NOMO-1 treated with dmso at 0.1 percent for 144 hours (cell line): ENCODE results near the gene GABBR2.
"Not testable (repeated sequence)": the region's sequence is repeated elsewhere in the genome, so short reads cannot be mapped to it uniquely, and the experiment has no call there.

Source experiments
- DNase-seq: peaks from one replicate; lab custom pipeline; 2025; ENCODE audit not compliant: unreplicated experiment; lab: John Stamatoyannopoulos, UW

GABBR2 gene

DNA sequence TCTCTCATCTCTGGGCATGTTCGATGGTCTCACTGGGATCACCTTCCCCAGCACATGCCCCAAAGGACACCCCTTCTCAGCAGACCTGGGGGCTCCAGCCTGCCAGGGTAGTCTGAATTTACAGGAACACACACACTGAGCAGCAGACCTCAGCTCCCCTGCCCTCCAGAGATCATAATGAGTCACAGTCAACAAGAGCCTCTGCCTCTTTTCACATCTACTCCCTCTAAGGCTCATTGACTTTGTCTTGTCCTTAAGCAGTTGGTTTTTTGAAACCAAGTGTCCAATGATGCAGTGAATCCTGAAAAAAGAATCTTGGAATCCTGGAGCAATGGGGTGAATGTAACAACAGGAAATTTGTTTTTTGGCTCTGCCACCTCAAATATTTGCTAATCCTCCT lies 20.8 kb downstream of the GABBR2 start:
- no peak for DNase-seq

DNA sequence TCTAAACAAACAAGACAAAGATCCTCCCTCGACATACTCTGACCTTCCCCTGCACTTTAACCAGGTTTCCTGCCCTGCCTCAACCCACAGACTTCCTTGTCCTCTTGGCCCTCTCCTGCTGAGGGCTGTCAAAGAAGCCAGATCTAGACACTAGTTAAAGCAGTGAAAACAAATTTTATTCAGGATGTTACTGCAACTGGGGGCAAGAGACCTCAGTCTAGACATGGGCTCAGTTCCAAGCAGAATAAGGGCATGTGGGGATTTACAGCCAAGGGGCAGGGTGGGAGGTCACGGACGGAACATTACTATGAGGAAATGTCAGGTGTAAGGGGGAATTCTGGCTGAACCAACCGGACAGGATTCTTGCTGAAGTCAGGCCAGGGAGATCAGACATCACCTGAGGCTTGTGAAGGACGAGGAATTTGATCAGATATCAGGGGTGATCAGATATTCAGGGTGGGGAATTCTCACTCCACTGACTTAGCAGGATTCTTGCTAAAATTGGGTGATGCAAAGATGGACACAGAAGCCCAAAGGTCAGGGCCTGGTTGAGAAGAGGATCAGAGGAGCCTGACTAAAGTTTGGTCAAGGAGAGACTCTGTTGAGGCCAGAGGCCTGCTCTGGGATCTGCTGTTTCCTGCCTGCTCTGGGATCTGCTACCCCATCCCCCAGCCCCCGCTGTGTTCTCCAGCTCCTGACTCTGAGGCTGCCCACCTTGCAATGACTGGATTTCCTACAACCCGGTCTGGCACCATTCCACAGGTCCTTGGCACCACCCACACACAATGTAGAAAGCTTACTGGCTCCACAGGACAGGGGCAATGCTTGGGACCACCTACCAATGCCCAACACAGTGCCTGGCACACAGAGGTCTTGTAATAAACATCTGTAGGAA lies 21.5 kb downstream of the GABBR2 start:
- DNase-seq: no peak

DNA sequence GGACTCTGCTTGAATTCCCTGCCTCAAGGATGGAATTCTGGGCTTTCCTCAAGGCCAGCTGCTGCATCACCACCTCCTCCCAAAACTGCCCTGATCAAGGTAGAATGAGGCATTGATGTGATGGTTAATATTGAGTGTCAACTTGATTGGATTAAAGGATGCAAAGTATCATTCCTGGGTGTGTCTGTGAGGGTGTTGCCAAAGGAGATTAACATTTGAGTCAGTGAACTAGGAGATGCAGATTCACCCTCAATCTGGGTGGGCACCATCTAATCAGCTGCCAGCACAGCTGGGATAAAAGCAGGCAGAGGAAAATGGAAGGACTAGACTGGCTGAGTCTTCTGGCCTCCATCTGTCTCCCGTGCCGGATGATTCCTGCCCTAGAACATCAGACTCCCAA lies 23.9 kb downstream of the GABBR2 start:
- DNase-seq: not testable (repeated sequence)

DNA sequence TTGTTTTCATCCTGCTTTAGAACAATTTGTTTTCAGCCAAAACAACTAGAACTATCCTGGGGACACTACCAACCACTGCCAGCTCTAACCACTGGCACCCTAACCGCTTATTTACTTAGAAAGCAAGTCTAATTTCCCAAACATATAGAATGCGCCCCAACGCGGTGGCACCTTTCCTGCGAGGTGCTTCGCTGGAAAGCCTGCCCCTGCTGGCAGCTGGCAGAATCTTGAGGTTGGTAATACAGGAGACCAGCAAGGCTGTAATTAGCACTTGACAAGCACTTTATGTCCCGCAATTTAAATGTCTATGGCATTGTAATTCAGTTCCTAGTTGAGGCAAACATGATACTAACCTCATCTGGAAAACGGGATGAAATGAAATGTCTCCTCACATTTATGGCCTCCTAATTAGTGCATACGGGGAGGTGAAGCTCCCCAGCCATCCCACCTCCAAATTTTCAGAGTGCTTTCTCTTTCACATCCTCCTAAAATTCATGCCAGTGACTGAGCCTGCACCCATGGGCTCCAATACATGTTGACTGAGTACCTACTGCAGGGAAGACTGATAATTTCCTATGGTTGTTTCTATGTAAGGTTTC lies 30.4 kb downstream of the GABBR2 start:
- DNase-seq: no peak

DNA sequence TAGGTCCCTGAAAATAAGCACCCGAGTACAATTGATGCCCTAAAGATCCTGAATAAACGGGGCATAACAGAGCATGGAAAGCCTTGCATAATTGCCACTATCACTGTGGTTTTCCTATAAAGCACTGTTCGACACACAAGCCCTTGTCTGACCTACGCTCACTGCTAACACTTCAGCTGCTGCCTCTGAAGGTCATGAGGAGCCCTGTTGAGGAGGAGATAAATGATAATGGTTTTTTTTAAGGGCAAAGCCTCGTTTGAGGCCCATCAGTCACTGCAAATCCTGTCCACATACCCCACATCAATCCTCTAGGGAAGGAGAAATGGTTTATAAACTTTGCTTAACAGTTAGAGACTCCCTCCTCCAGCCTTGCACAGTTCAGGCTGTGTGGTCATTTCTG lies 35.1 kb downstream of the GABBR2 start:
- DNase-seq: no peak

DNA sequence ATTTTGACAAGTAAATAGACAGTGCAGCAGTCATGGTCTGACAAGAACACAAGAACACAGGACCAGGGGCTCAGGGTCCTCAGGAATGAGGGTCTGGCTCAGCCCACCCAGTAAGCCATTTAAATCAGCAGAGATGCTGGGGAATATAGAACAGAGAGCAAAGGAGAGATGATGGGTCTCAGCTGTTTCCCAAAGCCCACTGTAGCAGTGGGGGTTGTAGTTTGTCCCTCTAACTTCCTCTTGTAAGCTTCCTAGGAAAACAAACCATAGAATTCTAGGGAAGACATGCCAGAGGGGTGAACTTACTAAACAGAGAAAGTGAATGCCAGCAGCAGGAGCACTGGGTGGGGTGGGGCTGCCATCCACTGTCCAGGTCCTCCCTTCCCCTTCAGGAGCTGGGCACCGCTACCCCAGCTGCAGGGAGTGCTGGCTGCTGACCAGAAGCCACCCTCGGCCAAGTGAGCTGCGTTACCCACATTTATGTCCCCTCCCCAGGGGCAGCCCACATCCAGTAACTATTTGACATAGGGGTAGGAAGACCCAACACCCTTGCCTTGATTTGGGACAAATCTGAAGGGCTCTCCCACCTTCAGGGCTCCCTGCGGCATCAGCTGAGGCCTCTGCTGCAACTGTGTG lies 41.6 kb downstream of the GABBR2 start:
- no peak for DNase-seq

DNA sequence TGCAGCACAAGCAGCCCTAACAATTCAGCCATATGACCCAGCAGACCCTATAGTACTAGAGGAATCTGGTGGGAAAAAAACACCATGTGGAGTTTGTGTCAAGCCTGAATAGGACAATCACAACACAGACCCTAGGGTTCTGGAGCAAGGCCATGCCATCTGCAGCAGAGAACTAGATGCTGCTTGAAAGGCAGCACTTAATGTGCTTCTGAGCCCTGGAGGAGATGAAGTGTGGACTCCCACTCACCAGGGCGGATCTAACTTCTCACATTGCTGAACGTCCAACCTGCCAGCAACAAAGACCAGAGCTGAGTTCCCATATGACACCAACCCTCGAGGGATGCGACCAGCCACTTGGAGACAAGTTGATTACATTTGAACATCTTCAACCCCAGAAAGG lies 43.2 kb downstream of the GABBR2 start:
- no peak for DNase-seq

DNA sequence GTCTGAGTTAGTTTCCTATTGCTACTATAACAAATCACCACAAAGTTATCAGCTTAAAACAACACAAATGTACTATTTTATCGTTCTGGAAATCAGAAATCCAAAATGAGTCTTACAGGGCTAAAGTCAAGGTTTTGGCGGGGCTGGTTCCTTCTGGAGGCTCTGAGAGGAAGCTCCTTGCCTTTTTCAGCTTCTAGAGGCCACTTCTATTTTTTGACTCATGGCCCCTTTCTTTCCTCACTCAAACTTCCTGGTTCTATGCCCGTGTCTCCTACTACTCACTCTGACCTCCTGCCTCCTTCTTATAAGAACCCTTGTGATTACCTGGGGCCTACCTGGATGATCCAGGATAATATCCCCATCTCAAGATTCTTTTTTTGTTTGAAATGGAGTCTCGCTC lies 48.2 kb downstream of the GABBR2 start:
- DNase-seq: peak; percentile 56

DNA sequence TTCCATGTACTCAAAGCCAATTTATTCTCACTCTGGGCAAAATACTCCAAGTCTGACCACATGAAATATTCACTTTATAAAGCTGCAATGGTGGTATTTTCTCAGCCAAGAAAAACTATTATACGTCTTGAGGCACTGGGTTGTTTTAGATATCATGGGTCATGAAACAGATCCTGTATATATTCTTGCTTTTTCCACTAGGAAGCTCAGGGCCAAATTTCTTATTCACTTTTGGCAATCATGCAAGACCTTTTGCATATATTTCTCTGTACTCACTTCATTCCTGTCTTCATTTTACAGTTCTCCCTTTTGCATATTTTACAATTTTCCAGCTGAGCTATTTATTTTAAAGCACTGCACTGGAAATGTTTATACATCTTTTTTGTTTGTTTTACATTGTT lies 49.8 kb downstream of the GABBR2 start:
- DNase-seq: no peak

DNA sequence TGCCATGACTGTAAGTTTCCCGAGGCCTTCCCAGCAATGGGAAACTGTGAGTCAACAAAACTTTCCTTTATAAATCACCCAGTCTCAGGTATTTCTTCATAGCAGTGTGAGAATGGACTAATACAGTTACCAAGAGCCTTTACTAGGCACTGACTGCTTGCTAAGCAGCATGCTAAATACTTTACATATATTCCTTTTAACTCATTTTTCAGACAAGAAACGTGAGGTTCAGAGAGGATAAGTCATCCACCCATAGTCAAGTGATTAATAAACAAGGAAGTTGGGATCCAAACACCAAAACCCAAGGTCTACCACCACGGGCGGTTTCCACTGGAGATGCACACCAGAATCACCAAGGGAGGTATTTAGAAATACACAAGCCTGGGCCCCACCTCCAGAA lies 50.8 kb downstream of the GABBR2 start:
- DNase-seq: no peak

DNA sequence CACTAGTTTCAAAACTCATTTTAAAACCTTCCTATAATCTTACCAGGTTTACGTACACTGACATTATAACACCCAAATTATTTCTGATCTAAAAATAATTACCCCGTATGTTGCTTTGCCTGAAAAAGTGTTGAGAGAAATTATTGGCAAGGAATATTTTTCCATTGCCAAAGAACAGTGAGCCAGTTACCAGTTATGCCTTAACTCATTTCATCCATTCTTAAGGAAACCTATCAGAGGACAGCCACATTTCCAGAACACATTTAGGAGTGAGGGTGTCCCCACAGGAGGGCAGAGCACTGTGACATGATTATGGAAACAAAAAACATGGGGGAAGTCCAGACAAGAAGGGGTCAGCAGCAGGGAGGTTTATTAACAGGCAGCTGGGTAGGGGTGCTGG lies 52.2 kb downstream of the GABBR2 start:
- DNase-seq: no peak

DNA sequence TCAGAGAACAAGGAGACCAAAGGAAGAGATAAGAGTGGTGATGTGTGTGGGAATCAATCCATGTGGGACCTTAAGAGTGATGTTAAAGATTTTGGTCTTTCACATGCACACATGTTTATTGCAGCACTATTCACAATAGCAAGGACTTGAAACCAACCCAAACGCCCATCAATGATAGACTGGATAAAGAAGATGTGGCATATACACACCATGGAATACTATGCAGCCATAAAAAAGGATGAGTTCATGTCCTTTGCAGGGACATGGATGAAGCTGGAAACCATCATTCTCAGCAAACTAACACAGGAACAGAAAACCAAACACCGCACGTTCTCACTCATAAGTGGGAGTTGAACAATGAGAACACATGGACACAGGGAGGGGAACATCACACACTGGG lies 53.3 kb downstream of the GABBR2 start:
- not testable (repeated sequence) for DNase-seq

DNA sequence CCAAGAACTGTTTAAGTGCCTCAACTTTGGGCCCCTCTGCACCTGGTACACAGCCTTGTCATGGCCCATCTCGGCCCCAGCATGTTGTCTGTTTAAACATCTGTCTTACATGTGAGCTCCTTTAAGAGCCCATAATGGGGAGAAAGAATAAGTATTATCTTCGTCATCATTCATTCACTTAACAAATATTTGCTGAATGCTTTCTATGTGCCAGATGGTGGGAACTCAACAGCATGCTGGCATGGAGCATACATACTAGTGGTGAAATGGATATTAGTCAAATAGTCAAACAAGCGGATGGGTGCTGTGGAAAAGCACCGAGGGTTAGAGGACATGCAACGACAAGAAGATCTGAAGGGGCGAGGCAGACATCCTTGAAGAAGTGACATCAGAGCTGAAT lies 54.5 kb downstream of the GABBR2 start:
- no peak for DNase-seq

DNA sequence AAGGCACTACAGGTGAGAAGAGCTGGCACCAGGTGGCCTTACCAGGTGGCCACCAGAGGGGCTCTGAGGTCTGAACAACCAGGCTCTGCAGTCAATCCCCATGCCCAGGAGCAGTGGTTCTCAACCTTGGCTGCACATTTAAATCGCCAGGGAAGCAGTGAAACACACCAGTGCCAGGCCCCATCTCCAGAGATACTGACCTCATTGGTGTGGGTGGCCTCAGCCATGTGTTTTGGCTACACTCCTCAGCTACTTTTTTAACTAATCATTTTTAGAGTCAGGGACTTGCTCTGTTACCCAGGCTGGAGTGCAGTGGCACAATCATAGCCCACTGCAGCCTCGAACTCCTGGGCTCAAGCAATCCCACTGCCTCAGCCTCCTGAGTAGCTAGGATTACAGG lies 56.0 kb downstream of the GABBR2 start:
- no peak for DNase-seq

DNA sequence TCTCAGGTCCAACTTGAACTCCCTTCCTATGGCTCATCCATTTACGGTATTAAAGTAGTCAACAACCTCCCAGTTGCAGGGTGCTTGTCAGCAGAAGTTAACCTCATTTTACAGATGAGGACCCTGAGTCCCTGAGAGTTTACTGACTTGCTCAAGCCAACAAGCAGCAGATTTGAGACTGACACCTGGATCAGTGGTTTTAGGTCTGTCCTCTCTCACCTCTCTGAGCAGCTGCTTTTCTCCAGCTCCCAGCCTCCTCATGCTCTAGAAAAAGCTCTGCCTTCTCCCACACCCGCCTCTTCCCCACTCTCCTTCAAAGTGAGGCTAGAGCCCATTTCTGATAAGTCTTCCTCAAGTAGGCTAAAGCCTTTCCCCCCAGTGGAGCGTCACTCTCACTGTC lies 56.4 kb downstream of the GABBR2 start:
- no peak for DNase-seq

DNA sequence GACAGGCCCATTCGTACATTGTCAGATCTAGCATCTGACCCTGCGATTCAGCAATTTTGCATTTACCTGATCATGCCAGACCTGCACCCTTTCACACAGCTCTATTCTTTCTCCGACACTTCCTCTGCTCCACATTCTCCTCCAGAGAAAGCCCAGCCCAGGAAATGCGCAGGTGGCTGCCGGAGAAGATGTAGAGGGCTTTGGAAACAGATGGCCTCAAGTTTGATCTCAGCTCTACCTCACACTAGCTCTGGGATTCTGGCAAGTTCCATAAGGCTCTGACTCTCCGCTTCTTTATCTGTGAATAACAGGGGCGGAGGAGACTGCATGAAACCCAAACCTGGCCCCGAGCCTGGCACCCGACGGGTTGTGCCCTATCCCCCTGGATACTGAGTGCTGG lies 61.5 kb downstream of the GABBR2 start:
- no peak for DNase-seq

DNA sequence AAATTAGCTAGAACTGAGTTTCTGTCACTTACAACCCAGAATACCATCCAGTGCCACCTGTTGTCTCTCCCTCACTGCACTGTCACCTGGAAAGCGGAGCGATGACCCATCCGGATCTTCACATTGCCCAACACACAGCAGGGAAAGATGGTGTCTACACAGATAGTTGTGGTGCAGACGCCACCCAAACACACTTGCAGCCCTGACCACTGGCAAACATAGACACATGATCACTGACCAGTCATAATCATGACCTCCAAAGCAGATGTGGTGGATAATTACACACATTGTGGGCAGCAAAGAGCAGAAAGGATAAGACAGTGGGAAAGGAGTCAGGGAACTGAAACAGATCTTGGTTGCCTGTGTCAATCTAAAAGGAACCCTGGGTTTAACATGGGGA lies 64.7 kb downstream of the GABBR2 start:
- no peak for DNase-seq

DNA sequence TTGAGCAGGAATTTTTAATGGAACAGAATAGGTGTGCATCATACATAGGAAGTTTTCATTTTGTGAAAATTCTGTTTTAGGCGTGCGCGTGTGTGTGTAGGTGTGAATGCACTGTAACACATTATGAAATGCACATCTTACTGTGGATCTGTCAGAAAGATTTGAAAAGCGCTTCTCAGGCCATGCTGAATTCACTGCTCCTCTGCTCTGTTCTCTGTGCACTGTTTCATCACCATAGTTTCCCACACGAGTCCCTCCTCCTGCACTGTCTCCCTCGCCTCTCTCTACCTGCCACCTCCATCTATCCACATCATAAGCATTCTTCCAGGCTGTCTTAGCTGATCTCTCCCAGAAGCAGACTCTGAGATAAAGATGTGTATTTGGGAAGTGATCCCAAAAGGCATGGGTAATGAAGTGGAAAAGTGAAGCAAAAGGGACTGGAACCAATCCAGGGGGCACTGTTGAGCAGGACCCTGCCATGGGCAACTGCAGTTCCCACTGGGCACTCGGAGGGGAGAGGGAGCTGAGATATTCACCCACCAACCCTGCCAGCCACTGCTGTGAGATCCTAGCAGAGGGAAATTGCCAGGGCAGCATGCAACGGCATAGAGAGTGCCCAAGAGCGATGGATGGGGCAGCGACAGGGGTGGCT lies 65.9 kb downstream of the GABBR2 start:
- no peak for DNase-seq

DNA sequence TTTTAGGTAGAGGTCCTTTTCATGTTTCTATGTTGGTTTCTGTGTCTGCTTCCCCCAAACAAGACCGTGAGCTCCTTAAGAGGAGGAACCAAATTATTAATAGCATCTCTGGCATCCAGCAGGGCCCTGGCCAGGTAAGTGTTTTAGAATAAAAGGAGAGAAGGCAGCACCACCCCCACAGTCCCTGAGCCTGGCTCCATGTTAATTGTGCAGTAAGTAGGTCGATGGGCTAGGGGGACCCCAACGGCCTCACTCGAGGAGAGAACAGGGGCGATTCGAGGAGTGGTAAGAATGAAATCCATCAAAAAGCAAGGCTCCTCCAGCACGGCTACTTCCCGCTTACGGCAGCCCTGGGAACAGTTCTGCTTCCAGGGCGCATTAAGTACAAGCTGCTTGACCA lies 67.0 kb downstream of the GABBR2 start:
- no peak for DNase-seq

DNA sequence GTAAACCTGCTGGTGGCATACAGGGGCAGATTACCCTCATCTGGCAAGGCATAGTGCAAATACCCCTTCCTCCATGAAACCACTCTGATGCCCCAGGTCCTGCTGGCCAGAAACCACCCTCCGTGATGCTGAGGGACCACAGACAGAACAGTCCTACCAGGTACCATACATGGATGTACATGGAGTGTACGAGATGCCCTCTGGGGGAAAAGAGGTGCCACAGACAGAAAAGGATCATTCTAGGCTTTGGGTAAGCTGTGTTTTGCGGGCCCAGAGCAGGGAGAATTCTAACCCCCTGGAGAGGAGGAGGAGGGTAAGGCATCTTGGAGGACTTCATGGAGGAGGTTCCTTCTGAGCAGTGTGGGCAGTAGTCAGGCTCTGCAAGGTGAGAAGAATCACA lies 68.3 kb downstream of the GABBR2 start:
- DNase-seq: no peak

DNA sequence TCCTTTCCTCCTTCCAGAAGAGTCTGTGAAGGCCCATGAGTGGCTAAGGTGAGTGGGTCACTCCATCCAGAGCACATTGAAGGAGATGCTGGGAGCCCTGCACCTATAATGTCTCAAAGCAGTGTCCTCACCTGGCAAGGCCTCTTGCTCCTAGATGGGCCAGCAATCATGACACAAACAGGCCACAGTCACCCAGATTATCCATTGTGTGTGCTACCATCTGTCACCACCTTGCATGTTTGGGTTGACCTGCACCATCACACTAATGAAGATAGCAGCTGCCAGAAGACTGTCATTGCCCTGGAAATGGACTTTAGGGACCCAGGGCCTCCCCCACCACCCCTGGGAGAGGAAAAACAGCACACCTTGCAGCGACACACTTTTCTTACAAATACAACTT lies 69.6 kb downstream of the GABBR2 start:
- no peak for DNase-seq

DNA sequence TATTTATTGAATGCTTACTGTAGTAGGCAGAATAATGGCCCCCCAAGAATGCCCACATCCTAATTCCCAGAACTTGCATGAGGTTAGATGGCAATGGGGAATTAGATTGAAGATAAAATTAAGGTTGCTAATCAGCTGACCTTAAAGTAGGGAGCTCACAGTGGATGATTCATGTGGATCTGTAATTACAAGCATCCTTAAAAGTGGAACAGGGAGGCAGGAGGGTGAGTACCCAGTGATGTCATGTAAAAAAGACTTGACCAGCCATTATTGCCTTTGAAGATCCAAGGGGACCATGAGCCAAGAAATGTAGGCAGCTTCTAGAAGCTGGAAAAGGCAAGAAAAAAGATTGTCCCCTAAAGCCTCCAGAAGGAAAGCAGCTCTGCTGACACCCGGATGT lies 71.4 kb downstream of the GABBR2 start:
- no peak for DNase-seq
